HepG2 (cell line): Measurements from ENCODE around the gene CAMK1.
A peak's percentile ranks its signal among the peaks of the same experiment; 100 is the strongest.

ENCODE experiments used
- CTCF ChIP-seq: sonication (generic); formaldehyde crosslinking; IDR thresholded peaks from 2 replicates; pipeline ENCODE4 v1.5.0; 2020; ENCODE audit warnings: mild to moderate bottlenecking, missing genetic modification reagents, moderate library complexity
- GLI4 ChIP-seq: sonication (generic); formaldehyde crosslinking; IDR thresholded peaks from 2 replicates; pipeline ENCODE4 v1.5.1; 2020; ENCODE audit warnings: missing genetic modification reagents, mild to moderate bottlenecking, moderate library complexity, borderline replicate concordance
- GMEB1 ChIP-seq: sonication (generic); formaldehyde crosslinking; IDR thresholded peaks from 2 replicates; pipeline ENCODE4 v1.5.1; 2020; ENCODE audit warnings: missing genetic modification reagents, mild to moderate bottlenecking, borderline replicate concordance
- NCOA1 ChIP-seq: sonication (generic); formaldehyde crosslinking; IDR thresholded peaks from 2 replicates; pipeline ENCODE4 v1.9.0; 2021; ENCODE audit warnings: missing genetic modification reagents
- ZC3H13 ChIP-seq: sonication (generic); formaldehyde crosslinking; IDR thresholded peaks from 2 replicates; pipeline ENCODE4 v1.8.1; 2023; ENCODE audit warnings: mild to moderate bottlenecking, missing genetic modification reagents, moderate library complexity

DNA sequence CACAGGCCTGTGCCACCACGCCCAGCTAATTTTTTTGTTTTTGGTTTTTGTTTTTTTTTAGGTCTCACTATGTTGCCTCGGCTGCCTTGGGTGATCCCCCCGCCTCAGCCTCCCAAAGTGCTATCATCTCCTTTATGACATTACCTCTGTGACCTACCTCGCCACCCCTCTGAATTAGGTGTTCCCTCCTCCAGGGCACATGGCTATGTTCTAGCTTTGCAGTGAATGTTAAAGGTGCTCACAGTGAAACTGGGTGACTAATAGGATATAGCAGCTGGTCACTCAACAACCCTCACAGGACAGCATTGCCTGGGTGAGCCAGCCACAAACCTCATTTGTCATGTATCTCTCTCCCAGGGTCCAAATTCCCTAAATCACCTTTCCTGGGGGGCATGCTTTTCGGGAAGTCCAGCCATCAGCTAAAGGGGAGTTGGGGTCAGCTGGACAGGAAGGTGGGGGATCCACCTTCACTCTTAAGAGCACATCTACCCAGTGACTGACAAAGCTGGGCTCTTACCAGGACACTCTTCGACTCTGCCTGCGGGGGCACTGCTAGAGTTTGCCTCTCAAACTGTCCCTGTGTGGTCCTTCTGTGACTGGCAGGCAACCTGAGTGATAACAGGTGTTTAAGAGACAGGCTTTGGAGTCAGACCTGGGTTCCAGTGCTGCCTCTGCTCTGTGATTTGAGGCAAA is 38.7 kb upstream of the CAMK1 start:
- TF ChIP-seq NCOA1 (CRISPR knock-in tag): no peak
- no peak for TF ChIP-seq GMEB1 (CRISPR knock-in tag)
- no peak for TF ChIP-seq GLI4 (CRISPR knock-in tag)
- no peak for TF ChIP-seq ZC3H13 (CRISPR knock-in tag)
- peak; percentile 48 for TF ChIP-seq CTCF (CRISPR knock-in tag)
